ENCODE data around the gene TFG.

TFG gene

DNA sequence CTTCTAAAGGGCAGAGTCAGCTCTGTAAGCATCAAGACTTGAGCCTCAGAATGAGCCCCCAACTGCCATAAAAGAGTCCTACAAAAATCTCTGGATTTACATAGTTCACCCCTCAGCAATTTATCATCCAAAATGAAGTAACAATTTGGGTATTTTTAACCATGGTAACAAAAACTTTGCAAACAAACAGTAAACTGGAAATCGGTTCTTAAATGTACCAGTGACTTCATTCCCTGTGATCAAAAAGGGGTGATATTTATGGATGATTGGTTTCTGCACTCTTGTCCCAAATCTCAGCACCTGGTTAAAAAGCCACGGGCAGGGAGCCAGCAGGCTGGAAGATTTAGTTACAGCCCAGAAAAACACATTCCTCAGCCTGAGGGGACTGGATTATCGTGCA lies 73.6 kb downstream of the TFG start:
- Mint-ChIP-seq H3K27ac (no peak overlapping the region), H3K4me3 (no peak overlapping the region), H3K36me3 (no peaks in the 10 kb centered on the region), H3K9me3 (no peaks in the 10 kb centered on the region), H3K4me1 (no peaks in the 10 kb centered on the region)
- no peak for ATAC-seq
- DNase-seq (ENCODE audit: low spot score in 2 of 2) = no peak

DNA sequence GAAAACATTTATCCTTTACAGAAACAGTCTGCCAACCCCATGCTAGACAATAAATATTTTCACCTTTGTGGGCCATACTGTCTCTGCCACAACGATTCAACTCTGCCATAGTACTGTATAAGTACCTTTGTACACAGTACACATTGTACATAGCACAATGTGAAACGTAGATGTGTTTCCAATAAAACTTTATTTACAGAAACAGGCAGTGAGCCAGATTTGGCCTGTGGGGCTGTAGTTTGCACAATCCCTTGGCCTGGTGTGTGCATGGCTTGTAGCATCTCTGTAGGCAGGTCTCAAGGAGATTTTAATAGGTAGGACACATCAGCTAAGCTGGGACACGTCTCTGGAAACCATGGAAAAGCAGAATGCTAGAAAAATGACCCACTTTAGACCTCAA lies 74.3 kb downstream of the TFG start:
- ATAC-seq (no peak), DNase-seq (ENCODE audit: low spot score in 2 of 2) (no peak)
- Mint-ChIP-seq H3K4me1 (no peaks in the 10 kb centered on the region), H3K27ac (no peak overlapping the region), H3K4me3 (no peak overlapping the region), H3K9me3 (no peaks in the 10 kb centered on the region), H3K36me3 (no peaks in the 10 kb centered on the region)

DNA sequence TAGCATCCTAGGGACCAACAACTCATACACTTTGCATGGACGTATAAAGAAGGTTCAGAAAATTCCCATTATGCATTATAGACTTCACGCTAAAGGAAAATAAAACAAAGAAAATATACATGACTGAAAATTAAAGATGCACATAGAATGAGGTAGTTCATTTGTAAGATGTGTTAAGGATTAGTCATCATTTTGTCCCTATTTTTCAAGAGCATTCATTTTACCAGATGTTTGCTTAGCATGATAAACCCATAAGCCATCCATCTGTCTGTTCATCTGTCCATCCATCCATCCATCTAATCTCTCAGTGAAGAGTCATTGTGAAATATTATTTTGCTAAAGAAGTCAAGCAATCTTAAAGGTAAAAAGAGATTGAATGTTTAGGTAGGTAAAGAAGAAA lies 80.3 kb downstream of the TFG start:
- Mint-ChIP-seq H3K4me1 (no peaks in the 10 kb centered on the region), H3K4me3 (no peak overlapping the region), H3K9me3 (no peaks in the 10 kb centered on the region), H3K27ac (no peak overlapping the region), H3K36me3 (no peaks in the 10 kb centered on the region)
- DNase-seq (ENCODE audit: low spot score in 2 of 2) (no peak), ATAC-seq (no peak)

DNA sequence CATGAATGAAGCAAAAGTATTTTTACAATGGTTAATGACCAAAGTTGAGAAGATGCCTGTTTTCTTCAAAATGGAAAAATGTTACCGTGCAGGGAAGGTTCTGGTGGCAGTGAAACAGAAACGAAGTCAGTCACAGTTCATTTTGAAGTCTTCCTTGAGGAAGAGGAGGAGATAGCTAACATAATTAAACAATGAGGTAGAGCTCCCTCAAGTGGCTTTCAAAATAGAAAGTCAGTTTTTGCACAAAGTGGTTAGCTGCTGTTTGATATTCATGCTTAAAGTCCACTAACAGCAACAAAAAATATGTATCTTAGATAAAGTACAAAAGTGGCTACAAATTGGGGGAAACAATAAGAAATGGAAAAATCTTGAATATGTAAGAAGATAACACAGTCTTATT lies 87.3 kb downstream of the TFG start:
- Mint-ChIP-seq H3K27ac (no peak overlapping the region), H3K36me3 (no peaks in the 10 kb centered on the region), H3K4me1 (peaks cover 4% of the 10 kb centered on the region), H3K9me3 (no peaks in the 10 kb centered on the region), H3K4me3 (no peak overlapping the region)
- ATAC-seq (no peak), DNase-seq (ENCODE audit: low spot score in 2 of 2) (no peak)

DNA sequence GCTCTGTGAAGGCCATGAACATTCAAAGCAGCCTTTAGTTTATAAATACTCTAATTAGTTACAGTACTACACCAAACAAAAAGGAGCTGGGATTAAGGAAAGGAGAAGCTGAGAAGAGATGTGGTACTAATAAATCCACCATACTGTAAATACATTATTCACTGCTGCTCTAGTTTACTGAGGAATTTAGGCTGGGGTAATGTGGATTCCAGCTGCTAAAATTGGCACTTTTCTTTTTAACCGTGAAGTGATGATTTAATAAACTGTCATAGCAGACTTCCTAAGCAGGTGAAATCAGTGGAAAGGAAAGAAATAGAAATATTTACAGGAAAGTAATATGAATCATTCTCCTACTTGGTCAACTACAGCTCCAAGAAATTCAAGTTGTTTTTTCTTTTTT lies 88.7 kb downstream of the TFG start:
- no peak overlapping the region for H3K4me3 Mint-ChIP-seq
- H3K9me3 Mint-ChIP-seq = no peaks in the 10 kb centered on the region
- DNase-seq (ENCODE audit: low spot score in 2 of 2) = no peak
- H3K4me1 Mint-ChIP-seq = peaks cover 4% of the 10 kb centered on the region
- H3K27ac Mint-ChIP-seq = no peak overlapping the region
- ATAC-seq = no peak
- H3K36me3 Mint-ChIP-seq = no peaks in the 10 kb centered on the region

All from stimulated activated effector memory CD8-positive, alpha-beta T cell treated with anti-CD3 and anti-CD28 coated beads, Interleukin-12 subunit alpha, Interleukin-12 subunit beta, amount 100 ng/mL, for 72 hours (primary cell).